HK-2 (cell line): ENCODE data around the gene GAPVD1.
A peak's percentile ranks its signal among the peaks of the same experiment; 100 is the strongest.
"Not testable (repeated sequence)": the region's sequence is repeated elsewhere in the genome, so short reads cannot be mapped to it uniquely, and the experiment has no call there.

Experiments used
- DNase-seq: peaks from one replicate; pipeline ENCODE4 v3.0.0-alpha.2; 2018; ENCODE audit not compliant: unreplicated experiment

The GAPVD1 gene

DNA sequence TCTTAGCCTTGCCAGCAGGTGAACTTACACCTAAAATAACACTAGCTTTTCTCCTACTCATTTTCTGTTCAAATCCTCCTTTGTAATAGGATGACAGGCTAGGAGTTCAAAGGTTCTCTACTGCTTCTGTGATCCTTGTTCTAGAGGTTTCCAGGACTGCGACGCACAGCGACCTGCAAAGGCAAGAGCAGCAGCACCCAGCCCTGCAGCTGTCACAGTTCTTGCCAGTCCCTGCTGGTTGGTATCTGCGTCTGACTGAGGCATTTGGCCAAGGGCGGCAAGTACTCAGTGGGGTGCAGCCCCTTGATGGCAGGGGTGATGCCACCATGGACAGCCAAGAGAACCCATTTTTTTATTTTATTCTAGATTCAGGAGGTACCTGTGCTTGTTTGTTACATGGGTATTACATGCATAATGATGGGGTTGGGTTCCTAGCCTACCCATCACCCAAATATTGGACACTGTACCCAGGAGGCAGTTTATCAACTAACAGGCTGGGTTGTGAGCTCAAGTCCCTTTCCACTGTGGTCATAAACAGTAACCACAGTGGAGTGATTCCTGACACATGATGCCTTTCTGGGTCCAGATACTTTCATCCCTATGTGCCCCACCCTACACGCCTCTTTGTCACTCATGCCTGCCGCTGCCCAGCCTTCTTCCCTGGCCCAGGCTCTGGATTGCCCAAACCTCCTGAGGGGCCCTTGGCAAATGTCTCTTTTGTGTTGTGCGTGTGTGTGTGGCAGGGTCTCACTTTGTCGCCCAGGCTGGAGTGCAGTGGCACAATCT is 111.0 kb downstream of the GAPVD1 start:
- no peak for DNase-seq

DNA sequence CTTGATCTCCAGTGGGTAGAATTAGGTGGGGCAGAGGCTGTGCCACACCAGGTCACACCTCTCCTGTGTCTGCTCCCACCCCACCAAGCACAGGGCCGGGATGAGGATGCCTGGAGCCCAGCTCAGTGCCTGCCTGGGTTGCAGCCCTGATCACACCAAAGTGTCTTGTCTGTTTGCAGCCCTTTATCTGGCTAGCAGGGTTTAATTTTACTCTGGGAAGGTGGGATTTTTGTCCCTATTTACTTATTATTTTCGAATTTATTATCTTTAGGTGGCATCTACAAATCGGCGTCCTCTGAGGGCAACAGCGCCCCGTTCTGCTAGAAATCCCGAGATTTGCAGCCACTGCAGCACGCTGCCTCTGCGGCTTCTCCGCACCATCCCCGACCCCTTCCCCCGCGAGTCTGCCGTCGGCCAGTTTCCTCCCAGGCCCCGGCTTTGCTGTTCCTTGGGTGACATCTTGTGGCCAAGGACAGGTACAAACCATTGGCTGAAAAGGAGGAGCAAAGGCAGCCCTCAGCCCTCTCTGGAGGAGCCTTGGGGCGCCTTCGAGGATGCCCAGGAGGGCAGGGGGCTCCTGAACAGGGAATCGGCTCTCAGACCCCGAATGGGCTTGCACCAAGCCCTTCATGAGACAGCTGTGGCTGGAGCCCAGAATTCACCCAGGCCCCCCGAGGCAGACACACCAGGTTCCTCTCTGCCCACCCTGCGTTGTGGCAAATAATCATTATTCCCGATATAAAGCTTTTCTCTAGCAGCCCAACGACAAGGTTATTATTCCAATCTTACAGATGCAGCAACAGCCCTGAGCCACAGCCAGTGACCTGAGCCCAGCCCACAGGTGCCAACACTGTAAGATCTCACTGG is 113.0 kb downstream of the GAPVD1 start:
- peak; percentile 69 for DNase-seq

GRCh38 chr9:125375820-125376219 is 114.2 kb downstream of the GAPVD1 start:
- no peak for DNase-seq

GRCh38 chr9:125376261-125377226 is 114.9 kb downstream of the GAPVD1 start:
- DNase-seq = no peak

- DNase-seq = no peak
Observed at GRCh38 chr9:125377584-125378250, 116.1 kb downstream of the GAPVD1 start.

GRCh38 chr9:125378778-125379177 is 117.2 kb downstream of the GAPVD1 start:
- DNase-seq = no peak

- no peak for DNase-seq
Observed at GRCh38 chr9:125379208-125379607, 117.6 kb downstream of the GAPVD1 start.

DNA sequence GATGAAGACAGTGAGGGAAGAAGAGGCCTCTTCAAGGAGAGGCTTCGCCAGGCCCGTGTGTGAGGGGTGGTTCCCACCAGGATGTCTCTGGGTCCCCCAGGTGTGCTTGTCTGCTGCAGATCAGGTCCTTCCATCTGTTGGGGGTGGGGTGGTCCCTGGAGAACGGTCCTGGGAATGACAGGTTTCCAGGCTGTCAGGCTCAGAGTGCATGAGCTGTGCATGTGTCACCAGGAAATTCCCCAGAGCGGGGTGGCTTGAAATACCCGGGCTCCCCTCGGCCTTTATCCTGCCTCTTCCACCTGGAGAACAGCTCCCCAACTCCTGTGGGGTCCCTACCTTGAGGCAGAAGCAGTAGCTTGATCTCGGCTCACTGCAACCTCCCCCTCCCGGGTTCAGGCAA is 118.8 kb downstream of the GAPVD1 start:
- peak; percentile 29 for DNase-seq

DNA sequence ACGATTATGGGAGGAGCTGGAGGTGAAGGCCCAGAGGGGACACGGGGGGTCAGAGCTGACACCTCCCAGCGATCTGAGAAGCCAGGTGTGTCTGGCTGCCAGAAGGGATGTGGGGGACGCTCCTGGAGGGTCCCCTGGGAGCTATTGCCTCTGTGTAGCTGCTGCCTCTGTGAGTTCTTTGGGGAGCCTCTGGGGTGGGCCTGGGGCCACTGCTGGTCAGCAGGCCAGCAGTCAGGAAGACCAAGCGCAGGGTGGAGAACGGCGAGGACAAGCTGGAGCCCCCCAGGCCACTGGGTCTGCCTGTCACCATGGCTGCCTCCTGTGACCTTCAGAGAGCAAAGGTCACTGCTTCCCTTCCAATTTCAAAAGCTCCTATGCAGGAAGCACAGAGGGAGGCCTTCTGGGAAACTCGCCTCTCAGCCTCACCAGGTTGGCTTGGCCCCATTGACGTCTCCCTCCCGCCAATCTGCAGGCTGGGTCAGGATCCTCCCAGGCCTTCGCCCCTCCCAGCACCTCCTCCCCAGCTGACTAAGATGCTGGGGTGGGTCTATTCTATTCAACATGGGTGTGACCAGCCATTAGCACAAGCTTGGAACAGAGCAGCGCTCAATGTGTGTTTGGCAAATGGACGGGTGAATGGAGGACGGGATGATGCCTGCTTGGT is 126.4 kb downstream of the GAPVD1 start:
- DNase-seq = no peak

DNA sequence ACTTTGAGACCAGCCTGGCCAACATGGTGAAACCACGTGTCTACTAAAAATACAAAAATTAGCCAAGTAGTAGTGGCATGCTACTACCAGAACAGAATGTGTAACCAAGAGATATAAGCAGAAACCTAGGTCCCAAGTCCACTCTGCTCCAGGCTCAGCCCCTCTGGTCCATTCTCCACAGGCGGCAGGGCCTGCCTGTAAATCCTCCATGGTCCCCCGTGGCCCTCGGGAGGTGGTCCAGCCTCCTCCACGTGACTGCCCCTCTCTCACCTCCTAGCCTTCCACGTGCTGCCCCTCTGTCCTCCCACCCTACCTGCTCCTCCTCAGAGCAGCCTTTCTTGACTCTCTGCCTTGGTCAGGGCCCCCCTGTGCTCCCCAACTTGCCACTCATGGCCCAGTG is 127.4 kb downstream of the GAPVD1 start:
- no peak for DNase-seq

GRCh38 chr9:125391704-125392103 is 130.1 kb downstream of the GAPVD1 start:
- DNase-seq = no peak

- no peak for DNase-seq
Observed at GRCh38 chr9:125393426-125393825, 131.8 kb downstream of the GAPVD1 start.

GRCh38 chr9:125396799-125397198 is 135.2 kb downstream of the GAPVD1 start:
- no peak for DNase-seq

- DNase-seq = no peak
Observed at GRCh38 chr9:125397736-125398135, 136.1 kb downstream of the GAPVD1 start.

- no peak for DNase-seq
Observed at GRCh38 chr9:125398243-125398642, 136.6 kb downstream of the GAPVD1 start.

- no peak for DNase-seq
Observed at GRCh38 chr9:125399165-125399564, 137.5 kb downstream of the GAPVD1 start.

GRCh38 chr9:125399666-125400065 is 138.0 kb downstream of the GAPVD1 start:
- no peak for DNase-seq

DNA sequence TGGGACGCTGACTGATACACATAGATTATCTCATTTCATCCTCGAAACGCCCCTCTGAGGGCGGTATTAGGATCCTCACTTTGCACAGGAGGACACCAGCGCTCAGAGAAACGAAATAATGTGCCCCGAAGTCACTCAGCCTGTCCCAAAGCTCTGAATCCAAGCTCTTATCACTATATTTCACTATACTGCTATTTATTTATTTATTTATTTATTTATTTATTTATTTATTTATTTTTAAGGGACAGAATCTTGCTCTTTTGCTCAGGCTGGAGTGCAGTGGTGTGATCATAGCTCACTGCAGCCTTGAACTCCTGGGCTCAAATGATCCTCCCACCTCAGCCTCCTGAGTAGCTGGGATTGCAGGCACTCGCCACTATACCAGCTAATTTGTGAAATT is 138.6 kb downstream of the GAPVD1 start:
- not testable (repeated sequence) for DNase-seq

DNA sequence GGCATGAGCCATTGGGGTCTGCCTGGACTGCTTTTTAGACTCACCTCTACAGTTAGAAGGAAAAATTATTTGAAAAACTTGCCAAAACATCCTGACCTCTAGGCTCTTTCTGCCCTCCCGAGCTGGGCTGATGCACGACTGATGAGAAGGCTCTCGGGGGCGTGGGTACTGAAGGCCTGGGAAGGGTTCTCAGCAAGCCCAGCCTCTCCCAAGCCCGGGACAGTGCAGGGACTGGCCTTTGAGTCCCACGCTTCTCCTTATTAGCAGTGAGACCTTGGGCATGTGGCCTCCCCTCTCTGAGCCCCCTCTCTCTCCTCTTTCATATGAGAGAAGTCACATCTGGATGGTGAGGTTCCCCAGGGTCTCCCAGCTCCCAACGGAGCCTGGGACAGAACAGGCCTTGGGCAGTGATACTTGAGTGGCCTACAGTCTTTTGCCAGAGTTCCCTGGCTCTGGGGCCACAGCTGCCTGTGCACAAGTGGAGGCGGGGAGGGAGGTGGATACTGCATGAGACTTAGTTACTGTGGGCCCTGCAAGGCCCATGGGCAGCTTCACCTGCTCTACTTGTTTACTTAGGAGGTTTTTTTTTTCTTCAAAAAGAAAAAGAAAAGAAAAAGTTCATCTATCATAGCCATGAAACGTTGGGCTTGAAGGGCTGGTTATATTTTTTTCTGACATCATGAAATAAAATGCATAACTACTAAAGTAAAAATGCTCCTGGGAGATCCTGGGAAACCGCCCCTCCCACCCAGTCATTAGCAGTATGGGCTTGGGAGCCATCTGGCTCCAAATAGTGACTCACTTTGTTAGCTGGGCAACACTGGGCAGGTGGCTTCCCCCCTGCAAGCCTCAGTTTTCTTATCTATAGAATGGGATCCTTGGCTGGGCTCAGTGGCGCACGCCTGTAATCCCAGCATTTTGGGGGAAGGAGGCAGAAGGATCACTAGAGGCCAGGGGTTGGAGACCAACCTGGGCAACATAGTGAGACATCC is 139.4 kb downstream of the GAPVD1 start:
- no peak for DNase-seq
